CD14-positive monocyte (primary cell): ENCODE measurements around the gene KDM6A. TPM values are rescaled to one million over a fixed set of nuclear protein-coding genes. Genes with fewer than 3 reads are reported as not detected.
A peak's percentile ranks its signal among the peaks of the same experiment; 100 is the strongest.

Experiments
- DNase-seq, 3 donors: peaks; one replicate each; pipeline ENCODE4 v3.0.0-alpha.2; 2011 to 2022
- H2AFZ ChIP-seq: 2 replicates; pipeline ENCODE4 v1.6.0; 2012; ENCODE audit warnings: mild to moderate bottlenecking, low read depth, low read length, inconsistent platforms; ENCODE audit not compliant: insufficient read depth, poor library complexity, severe bottlenecking
- H3K27ac ChIP-seq, 2 donors: 1 replicate in 1 of 2; 2 replicates in 1 of 2; pipeline ENCODE4 v1.5.1; 2012 to 2013; ENCODE audit warnings: low read length in 2 of 2, control low read depth in 1 of 2, inconsistent platforms in 1 of 2, low read depth in 1 of 2, mild to moderate bottlenecking in 1 of 2
- H3K27me3 ChIP-seq, 2 donors: one replicate each; pipeline versions ENCODE4 v1.6.0 to v1.6.1; 2011 to 2013; ENCODE audit warnings: low read length in 2 of 2; ENCODE audit not compliant: control insufficient read depth in 2 of 2, insufficient read depth in 2 of 2
- H3K36me3 ChIP-seq, 2 donors: replicated peaks in 1 of 2; 1 replicate in 1 of 2; 2 replicates in 1 of 2; pipeline versions ENCODE4 v1.5.1 to v1.6.1; 2012 to 2013; ENCODE audit warnings: low read length in 2 of 2, control low read depth in 1 of 2, inconsistent platforms in 1 of 2, mild to moderate bottlenecking in 1 of 2; ENCODE audit not compliant: insufficient read depth in 2 of 2, control insufficient read depth in 1 of 2
- H3K4me1 ChIP-seq, 2 donors: 1 replicate in 1 of 2; 2 replicates in 1 of 2; pipeline versions ENCODE4 v1.5.1 to v1.6.1; 2012 to 2013; ENCODE audit warnings: low read length in 2 of 2, control low read depth in 1 of 2, inconsistent platforms in 1 of 2, mild to moderate bottlenecking in 1 of 2, moderate library complexity in 1 of 2; ENCODE audit not compliant: insufficient read depth in 2 of 2, control insufficient read depth in 1 of 2
- H3K4me2 ChIP-seq: replicated peaks from 2 replicates; pipeline ENCODE3; 2012; ENCODE audit warnings: low read length, moderate library complexity, mild to moderate bottlenecking; ENCODE audit not compliant: poor library complexity, severe bottlenecking; ENCODE audit errors: extremely low read depth
- H3K4me3 ChIP-seq, 3 experiments: fragments of 200-600 bp in 1 of 3; sonication (generic) in 1 of 3; replicated peaks in 1 of 3; 1 replicate in 2 of 3; 2 replicates in 1 of 3; pipeline ENCODE4 v1.5.1; 2011 to 2013; ENCODE audit warnings: low read length in 3 of 3, mild to moderate bottlenecking in 3 of 3, control low read depth in 2 of 3, low read depth in 2 of 3, inconsistent platforms in 1 of 3, moderate library complexity in 1 of 3
- H3K79me2 ChIP-seq: 2 replicates; pipeline ENCODE4 v1.6.0; 2012; ENCODE audit warnings: mild to moderate bottlenecking, control low read depth, inconsistent platforms, low read length, moderate library complexity; ENCODE audit not compliant: insufficient read depth
- H3K9ac ChIP-seq: 2 replicates; pipeline ENCODE4 v1.6.0; 2017; ENCODE audit warnings: low read length, mild to moderate bottlenecking; ENCODE audit not compliant: insufficient read depth, poor library complexity, severe bottlenecking
- H3K9me3 ChIP-seq, 2 donors: replicated peaks in 1 of 2; 1 replicate in 1 of 2; 2 replicates in 1 of 2; pipeline versions ENCODE4 v1.5.1 to v1.6.1; 2012 to 2013; ENCODE audit warnings: low read length in 2 of 2, control low read depth in 1 of 2; ENCODE audit not compliant: control insufficient read depth in 1 of 2, insufficient read depth in 1 of 2
- H4K20me1 ChIP-seq: 2 replicates; pipeline ENCODE4 v1.6.0; 2012; ENCODE audit warnings: mild to moderate bottlenecking, low read length, control low read depth, moderate library complexity; ENCODE audit not compliant: insufficient read depth
- H3K27ac Mint-ChIP-seq, 7 donors: one replicate each; pipeline ENCODE4 v1.8.0; 2020; ENCODE audit warnings: mild to moderate bottlenecking in 7 of 7, mixed read lengths in 7 of 7, moderate library complexity in 6 of 7, inconsistent platforms in 2 of 7
- H3K27me3 Mint-ChIP-seq, 3 donors: one replicate each; pipeline ENCODE4 v1.8.0; 2021 to 2022; ENCODE audit warnings: low read depth in 3 of 3, mild to moderate bottlenecking in 3 of 3, mixed read lengths in 3 of 3, moderate library complexity in 3 of 3, inconsistent platforms in 1 of 3
- H3K36me3 Mint-ChIP-seq, 2 donors: one replicate each; pipeline ENCODE4 v1.8.0; 2020; ENCODE audit warnings: mixed read lengths in 2 of 2, inconsistent platforms in 1 of 2, mild to moderate bottlenecking in 1 of 2
- H3K4me1 Mint-ChIP-seq: one replicate; pipeline ENCODE4 v1.8.0; 2020; ENCODE audit warnings: mild to moderate bottlenecking, mixed read lengths
- H3K4me3 Mint-ChIP-seq, 2 donors: one replicate each; pipeline ENCODE4 v1.8.0; 2020; ENCODE audit warnings: mild to moderate bottlenecking in 2 of 2, mixed read lengths in 2 of 2, moderate library complexity in 1 of 2
- H3K9me3 Mint-ChIP-seq, 7 donors: one replicate each; pipeline ENCODE4 v1.8.0; 2020 to 2022; ENCODE audit warnings: mixed read lengths in 7 of 7, mild to moderate bottlenecking in 6 of 7, moderate library complexity in 6 of 7, inconsistent platforms in 2 of 7
- CTCF ChIP-seq: fragments of 200-600 bp; IDR thresholded peaks from one replicate; pipeline ENCODE4 v1.8.0; 2022; ENCODE audit warnings: antibody characterized with exemption, mild to moderate bottlenecking
- WGBS: methylation state at CpG from one replicate; pipeline ENCODE4 v1.1.5; 2013; ENCODE audit warnings: missing lambda C conversion rate; ENCODE audit not compliant: insufficient coverage; 5-methylcytosine and 5-hydroxymethylcytosine counted together
- intact Hi-C, 2 donors: fragments of 100-400 bp; cut with micrococcal nuclease; formaldehyde crosslinking; loops; one replicate each; pipeline versions ENCODE4 v1.15.0 to v1.15.1; 2023
- polyA plus RNA-seq, 3 donors: library from polyadenylated mRNA; depleted of rRNA in 1 of 3; unstranded in 2 of 3; stranded (reverse) in 1 of 3; fragments of 300-500 nt in 2 of 3; fragments of >200 nt in 1 of 3; fragmentation: Illumina TruSeq in 2 of 3; gene quantifications; 1 replicate in 2 of 3; 2 replicates in 1 of 3; pipeline ENCODE4 v1.2.3, GENCODE V29; 2012 to 2021

KDM6A gene
- polyA plus RNA-seq, 3 donors = 7.6 to 35.0 (median 13.8) TPM

- H3K79me2 ChIP-seq = peaks cover 98% of the 10 kb centered on the region
- H3K9ac ChIP-seq = no peak overlapping the region
- no peaks in the 10 kb centered on the region for H3K9me3 ChIP-seq
- WGBS = no CpG with 5 or more reads among the region's 6 CpGs
- H3K4me1 ChIP-seq = no peaks in the 10 kb centered on the region
- H3K4me3 Mint-ChIP-seq = no peak overlapping the region
- no peaks in the 10 kb centered on the region for H3K27me3 Mint-ChIP-seq
- TF ChIP-seq CTCF = no peak
- no peaks in the 10 kb centered on the region for H3K27me3 ChIP-seq
- no peaks in the 10 kb centered on the region for H3K9me3 Mint-ChIP-seq
- H3K4me2 ChIP-seq = no peak overlapping the region
- intact Hi-C loops = no loop called here
- no peak overlapping the region for H3K27ac Mint-ChIP-seq
- peaks cover 12% of the 10 kb centered on the region for H3K4me1 Mint-ChIP-seq
- no peak overlapping the region for H3K4me3 ChIP-seq
- no peak overlapping the region for H2AFZ ChIP-seq
- peaks cover 100% of the 10 kb centered on the region for H4K20me1 ChIP-seq
- H3K27ac ChIP-seq = no peak overlapping the region
- no peak for DNase-seq
- peaks cover 16 to 49% of the 10 kb centered on the region in 2 donors for H3K36me3 Mint-ChIP-seq
- H3K36me3 ChIP-seq = peaks cover 4 to 52% of the 10 kb centered on the region in 2 donors
These were observed 89.0 kb downstream of the KDM6A start for GRCh38 chrX:44961817-44962607.

GRCh38 chrX:44962944-44963343 is 90.0 kb downstream of the KDM6A start:
- no peaks in the 10 kb centered on the region for H3K27me3 ChIP-seq
- H3K4me3 ChIP-seq = no peak overlapping the region
- peaks cover 100% of the 10 kb centered on the region for H4K20me1 ChIP-seq
- H2AFZ ChIP-seq = no peak overlapping the region
- WGBS = no CpG with 5 or more reads among the region's 5 CpGs
- H3K9me3 ChIP-seq = no peaks in the 10 kb centered on the region
- Mint-ChIP-seq H3K4me3 (no peak overlapping the region), H3K36me3 (peaks cover 20 to 58% of the 10 kb centered on the region in 2 donors), H3K9me3 (no peaks in the 10 kb centered on the region), H3K27ac (no peak overlapping the region), H3K4me1 (peaks cover 12% of the 10 kb centered on the region), H3K27me3 (no peaks in the 10 kb centered on the region)
- no peaks in the 10 kb centered on the region for H3K4me1 ChIP-seq
- no peak overlapping the region for H3K9ac ChIP-seq
- H3K4me2 ChIP-seq = no peak overlapping the region
- peaks cover 98% of the 10 kb centered on the region for H3K79me2 ChIP-seq
- intact Hi-C loops = no loop called here
- H3K27ac ChIP-seq = peak overlapping the region in 1 of 2 donors; percentile 28
- no peak for TF ChIP-seq CTCF
- no peak for DNase-seq
- H3K36me3 ChIP-seq = peaks cover 4 to 52% of the 10 kb centered on the region in 2 donors
